WTC11 (cell line): ENCODE results near the gene TTC7B. TPM values are rescaled to one million over a fixed set of nuclear protein-coding genes. Genes with fewer than 3 reads are reported as not detected.

Experiments
- ATAC-seq: fragments of 200-7000 bp; cut with Tn5 transposase; 2 replicates; pipeline ENCODE4 v1.10.0; 2021; ENCODE audit warnings: mild to moderate bottlenecking, moderate library complexity
- CTCF ChIA-PET: fragments of 300-600 bp; sonication (Branson Sonifier 250); formaldehyde crosslinking; loops from one replicate; lab custom pipeline; 2021; ENCODE audit warnings: antibody characterized with exemption; lab: Charles Lee
- POLR2A ChIA-PET: fragments of 350-600 bp; sonication (Branson Sonifier 250); formaldehyde crosslinking; loops from one replicate; lab custom pipeline; 2021; ENCODE audit warnings: antibody characterized with exemption; lab: Charles Lee
- DNase-seq: peaks from one replicate; pipeline ENCODE4 v3.0.0; 2021; ENCODE audit warnings: low spot score
- H3K27ac Mint-ChIP-seq: 2 replicates; pipeline ENCODE4 v1.8.0; 2021; ENCODE audit warnings: mixed read lengths
- H3K27me3 Mint-ChIP-seq: 2 replicates; pipeline ENCODE4 v1.8.0; 2021; ENCODE audit warnings: low read depth, mild to moderate bottlenecking, moderate library complexity, mixed read lengths
- H3K36me3 Mint-ChIP-seq: 2 replicates; pipeline ENCODE4 v1.8.0; 2021; ENCODE audit warnings: mixed read lengths
- H3K4me1 Mint-ChIP-seq: 2 replicates; pipeline ENCODE4 v1.8.0; 2022; ENCODE audit warnings: mixed read lengths
- H3K4me3 Mint-ChIP-seq: 2 replicates; pipeline ENCODE4 v1.8.0; 2021; ENCODE audit warnings: mild to moderate bottlenecking, moderate library complexity, mixed read lengths
- H3K9me3 Mint-ChIP-seq: 2 replicates; pipeline ENCODE4 v1.8.0; 2021; ENCODE audit warnings: mixed read lengths
- E2F4 ChIP-seq: sonication (generic); formaldehyde crosslinking; IDR thresholded peaks from 2 replicates; pipeline ENCODE4 v1.8.1; 2022; ENCODE audit warnings: low read depth, mild to moderate bottlenecking, moderate library complexity, missing genetic modification reagents, borderline replicate concordance
- EMX1 ChIP-seq: fragments of 250-450 bp; sonication (Bioruptor Pico); IDR thresholded peaks from 2 replicates; pipeline ENCODE4 v1.8.0; 2021; ENCODE audit warnings: mild to moderate bottlenecking
- GTF2I ChIP-seq: fragments of 250-450 bp; sonication (Bioruptor Pico); conservative IDR thresholded peaks from 2 replicates; pipeline ENCODE4 v1.4.0; 2021; ENCODE audit warnings: mild to moderate bottlenecking
- IRF2 ChIP-seq: sonication (generic); formaldehyde crosslinking; IDR thresholded peaks from 2 replicates; pipeline ENCODE4 v1.8.0; 2022; ENCODE audit warnings: low read depth, missing genetic modification reagents, borderline replicate concordance
- KAT7 ChIP-seq: sonication (generic); formaldehyde crosslinking; IDR thresholded peaks from 2 replicates; pipeline ENCODE4 v1.8.1; 2023; ENCODE audit warnings: missing genetic modification reagents, mild to moderate bottlenecking, borderline replicate concordance
- NR1H2 ChIP-seq: sonication (generic); formaldehyde crosslinking; IDR thresholded peaks from 2 replicates; pipeline ENCODE4 v1.9.0; 2021; ENCODE audit warnings: mild to moderate bottlenecking, moderate library complexity, missing genetic modification reagents
- NR3C1 ChIP-seq: sonication (generic); formaldehyde crosslinking; conservative IDR thresholded peaks from 2 replicates; pipeline ENCODE4 v1.8.1; 2023; ENCODE audit warnings: low read depth, mild to moderate bottlenecking, missing genetic modification reagents
- PRDM15 ChIP-seq: sonication (generic); formaldehyde crosslinking; IDR thresholded peaks from 2 replicates; pipeline ENCODE4 v1.8.0; 2022; ENCODE audit warnings: missing genetic modification reagents
- SOX15 ChIP-seq: fragments of 250-450 bp; sonication (Bioruptor Pico); IDR thresholded peaks from 2 replicates; pipeline ENCODE4 v1.9.0; 2021; ENCODE audit warnings: mild to moderate bottlenecking
- TCF7 ChIP-seq: sonication (generic); formaldehyde crosslinking; IDR thresholded peaks from 2 replicates; pipeline ENCODE4 v1.8.0; 2022; ENCODE audit warnings: mild to moderate bottlenecking, low read depth, missing genetic modification reagents, moderate library complexity
- ZNF423 ChIP-seq: fragments of 250-450 bp; sonication (Bioruptor Pico); IDR thresholded peaks from 2 replicates; pipeline ENCODE4 v2.1.2; 2022; ENCODE audit warnings: mild to moderate bottlenecking, moderate library complexity
- ZNF425 ChIP-seq: fragments of 250-450 bp; sonication (Bioruptor Pico); conservative IDR thresholded peaks from 2 replicates; pipeline ENCODE4 v1.9.0; 2021; ENCODE audit warnings: mild to moderate bottlenecking
- ZNF512 ChIP-seq: sonication (generic); formaldehyde crosslinking; IDR thresholded peaks from 2 replicates; pipeline ENCODE4 v1.8.1; 2022; ENCODE audit warnings: missing genetic modification reagents, borderline replicate concordance
- ZNF532 ChIP-seq: fragments of 250-450 bp; sonication (Bioruptor Pico); IDR thresholded peaks from 2 replicates; pipeline ENCODE4 v1.9.0; 2021; ENCODE audit warnings: mild to moderate bottlenecking, borderline replicate concordance
- total RNA-seq: library from RNA; stranded (reverse); gene quantifications from 3 replicates; pipeline ENCODE4 v1.2.3, GENCODE V29; 2021
- TF ChIP-seq, protein P1 (sequence below): sonication (generic); formaldehyde crosslinking; IDR thresholded peaks from 2 replicates; pipeline ENCODE4 v1.8.1; 2022; ENCODE audit warnings: mild to moderate bottlenecking, missing genetic modification reagents, moderate library complexity, borderline replicate concordance
- TF ChIP-seq, protein P2 (sequence below): sonication (generic); formaldehyde crosslinking; IDR thresholded peaks from 2 replicates; pipeline ENCODE4 v1.8.1; 2022; ENCODE audit warnings: low read depth, missing genetic modification reagents, borderline replicate concordance
- TF ChIP-seq, protein P3 (sequence below): sonication (generic); formaldehyde crosslinking; IDR thresholded peaks from 2 replicates; pipeline ENCODE4 v1.8.1; 2022; ENCODE audit warnings: mild to moderate bottlenecking, moderate library complexity, missing genetic modification reagents

The TTC7B gene
- total RNA-seq, 1 experiment from 2014 or later: 27.6 TPM

GRCh38 chr14:90554341-90554740, 261.9 kb downstream of the TTC7B start:
- ChIA-PET CTCF (interaction anchor here (0.7 to 1.2 kb wide), 3 partner anchors 23 to 155 kb away, joined by 3 to 5 read pairs (median 3); no protein-coding TSS in a partner anchor), POLR2A (interaction anchor here (1.0 kb wide), 1 partner anchor 53 kb away, joined by 3 read pairs; no protein-coding TSS in a partner anchor)
- Mint-ChIP-seq H3K4me3 (no peak overlapping the region), H3K27me3 (peaks cover 5% of the 10 kb centered on the region), H3K9me3 (peaks cover 10% of the 10 kb centered on the region), H3K27ac (no peak overlapping the region), H3K4me1 (peaks cover 17% of the 10 kb centered on the region), H3K36me3 (peaks cover 6% of the 10 kb centered on the region)
- DNase-seq (no peak), ATAC-seq (no peak)
- TF ChIP-seq NR1H2 (CRISPR knock-in tag) (no peak), KAT7 (CRISPR knock-in tag) (no peak), ZNF532 (no peak), NR3C1 (no peak), E2F4 (CRISPR knock-in tag) (no peak), SOX15 (CRISPR knock-in tag) (no peak), ZNF512 (no peak), IRF2 (CRISPR knock-in tag) (no peak)
- TF ChIP-seq, protein P1, sequence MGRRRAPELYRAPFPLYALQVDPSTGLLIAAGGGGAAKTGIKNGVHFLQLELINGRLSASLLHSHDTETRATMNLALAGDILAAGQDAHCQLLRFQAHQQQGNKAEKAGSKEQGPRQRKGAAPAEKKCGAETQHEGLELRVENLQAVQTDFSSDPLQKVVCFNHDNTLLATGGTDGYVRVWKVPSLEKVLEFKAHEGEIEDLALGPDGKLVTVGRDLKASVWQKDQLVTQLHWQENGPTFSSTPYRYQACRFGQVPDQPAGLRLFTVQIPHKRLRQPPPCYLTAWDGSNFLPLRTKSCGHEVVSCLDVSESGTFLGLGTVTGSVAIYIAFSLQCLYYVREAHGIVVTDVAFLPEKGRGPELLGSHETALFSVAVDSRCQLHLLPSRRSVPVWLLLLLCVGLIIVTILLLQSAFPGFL (CRISPR knock-in tag): no peak
- TF ChIP-seq, protein P2, sequence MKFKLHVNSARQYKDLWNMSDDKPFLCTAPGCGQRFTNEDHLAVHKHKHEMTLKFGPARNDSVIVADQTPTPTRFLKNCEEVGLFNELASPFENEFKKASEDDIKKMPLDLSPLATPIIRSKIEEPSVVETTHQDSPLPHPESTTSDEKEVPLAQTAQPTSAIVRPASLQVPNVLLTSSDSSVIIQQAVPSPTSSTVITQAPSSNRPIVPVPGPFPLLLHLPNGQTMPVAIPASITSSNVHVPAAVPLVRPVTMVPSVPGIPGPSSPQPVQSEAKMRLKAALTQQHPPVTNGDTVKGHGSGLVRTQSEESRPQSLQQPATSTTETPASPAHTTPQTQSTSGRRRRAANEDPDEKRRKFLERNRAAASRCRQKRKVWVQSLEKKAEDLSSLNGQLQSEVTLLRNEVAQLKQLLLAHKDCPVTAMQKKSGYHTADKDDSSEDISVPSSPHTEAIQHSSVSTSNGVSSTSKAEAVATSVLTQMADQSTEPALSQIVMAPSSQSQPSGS (CRISPR knock-in tag): no peak

GRCh38 chr14:90553921-90554336, 262.3 kb downstream of the TTC7B start:
- no peak overlapping the region for H3K4me3 Mint-ChIP-seq
- DNase-seq: no peak
- ATAC-seq: no peak
- peaks cover 6% of the 10 kb centered on the region for H3K36me3 Mint-ChIP-seq
- POLR2A ChIA-PET: interaction anchor here (0.6 to 1.0 kb wide), 2 partner anchors 53 to 213 kb away, joined by 3 to 5 read pairs; no protein-coding TSS in a partner anchor
- no peak overlapping the region for H3K27ac Mint-ChIP-seq
- peaks cover 5% of the 10 kb centered on the region for H3K27me3 Mint-ChIP-seq
- CTCF ChIA-PET: interaction anchor here (0.5 to 1.2 kb wide), 6 partner anchors 11 to 203 kb away, joined by 3 to 5 read pairs (median 3); no protein-coding TSS in a partner anchor
- H3K4me1 Mint-ChIP-seq: peaks cover 17% of the 10 kb centered on the region
- peaks cover 10% of the 10 kb centered on the region for H3K9me3 Mint-ChIP-seq
- TF ChIP-seq PRDM15 (no peak), ZNF425 (CRISPR knock-in tag) (no peak), NR3C1 (no peak), GTF2I (CRISPR knock-in tag) (no peak), EMX1 (CRISPR knock-in tag) (no peak), TCF7 (CRISPR knock-in tag) (no peak), ZNF423 (CRISPR knock-in tag) (no peak)
- TF ChIP-seq, protein P3, sequence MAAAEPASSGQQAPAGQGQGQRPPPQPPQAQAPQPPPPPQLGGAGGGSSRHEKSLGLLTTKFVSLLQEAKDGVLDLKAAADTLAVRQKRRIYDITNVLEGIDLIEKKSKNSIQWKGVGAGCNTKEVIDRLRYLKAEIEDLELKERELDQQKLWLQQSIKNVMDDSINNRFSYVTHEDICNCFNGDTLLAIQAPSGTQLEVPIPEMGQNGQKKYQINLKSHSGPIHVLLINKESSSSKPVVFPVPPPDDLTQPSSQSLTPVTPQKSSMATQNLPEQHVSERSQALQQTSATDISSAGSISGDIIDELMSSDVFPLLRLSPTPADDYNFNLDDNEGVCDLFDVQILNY (CRISPR knock-in tag): no peak
